Left lobe of liver (tissue), 2 donors: ENCODE measurements around the gene ZMAT5. TPM values are rescaled to one million over a fixed set of nuclear protein-coding genes. Genes with fewer than 3 reads are reported as not detected.

Experiments
- ATAC-seq: fragments of 200-7000 bp; cut with Tn5 transposase; one replicate; pipeline ENCODE4 v1.9.1; 2020; ENCODE audit warnings: mild to moderate bottlenecking, moderate library complexity
- DNase-seq: peaks from one replicate; pipeline ENCODE4 v3.0.0-alpha.2; 2020; ENCODE audit warnings: low spot score
- total RNA-seq: library from RNA; stranded (reverse); gene quantifications from one replicate; pipeline ENCODE4 v1.2.1, GENCODE V29; 2021
- donor health status: DM: no; HTN: no; CAD: no; lungs with moderate emphysema.
- donor health status: DM: no; HTN: yes; CAD: no.

The ZMAT5 gene
- total RNA-seq, 1 donor from 2014 or later: 11.1 TPM

DNA sequence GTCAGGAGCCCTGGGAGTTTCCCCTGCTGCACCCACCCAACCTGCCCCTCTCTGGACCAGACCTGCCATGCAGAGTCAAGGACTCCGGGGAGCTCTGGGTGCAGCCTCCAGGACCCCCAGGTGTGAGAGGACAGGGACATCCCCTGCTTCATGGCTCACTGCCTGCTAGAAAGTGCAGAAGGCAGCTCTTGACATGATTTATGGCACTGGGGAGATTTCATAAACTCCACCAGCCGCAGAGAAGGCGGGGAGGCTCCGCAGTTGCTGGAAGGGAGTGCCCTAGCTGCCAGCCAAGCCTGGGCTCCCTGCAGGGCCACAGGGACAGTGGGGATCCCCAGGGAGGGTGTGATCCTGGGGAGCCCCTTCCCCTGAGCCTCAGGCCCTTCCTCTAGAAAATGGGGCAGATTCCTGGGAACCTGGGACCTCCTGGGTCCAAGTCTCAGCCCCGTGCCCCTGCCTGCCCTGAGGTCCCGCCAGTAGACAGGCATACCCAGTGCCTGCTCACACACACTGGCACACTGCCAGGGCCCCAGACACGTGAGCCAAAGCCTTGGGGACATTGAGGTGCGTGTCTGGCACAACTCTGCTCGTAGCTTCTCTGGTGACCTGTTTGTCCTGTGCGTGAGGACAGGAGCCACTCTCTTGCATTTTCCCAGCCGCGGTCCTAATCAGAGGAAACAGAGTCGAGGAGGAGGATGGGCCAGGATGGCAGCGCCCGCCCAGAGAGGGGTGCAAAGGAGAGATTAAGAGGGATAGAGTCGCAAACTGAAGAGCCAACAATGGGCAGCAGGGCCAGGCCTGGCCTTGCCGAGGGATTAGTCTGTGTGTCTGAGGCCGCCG, 33.2 kb downstream of the ZMAT5 start:
- ATAC-seq (no peak), DNase-seq (no peak)

DNA sequence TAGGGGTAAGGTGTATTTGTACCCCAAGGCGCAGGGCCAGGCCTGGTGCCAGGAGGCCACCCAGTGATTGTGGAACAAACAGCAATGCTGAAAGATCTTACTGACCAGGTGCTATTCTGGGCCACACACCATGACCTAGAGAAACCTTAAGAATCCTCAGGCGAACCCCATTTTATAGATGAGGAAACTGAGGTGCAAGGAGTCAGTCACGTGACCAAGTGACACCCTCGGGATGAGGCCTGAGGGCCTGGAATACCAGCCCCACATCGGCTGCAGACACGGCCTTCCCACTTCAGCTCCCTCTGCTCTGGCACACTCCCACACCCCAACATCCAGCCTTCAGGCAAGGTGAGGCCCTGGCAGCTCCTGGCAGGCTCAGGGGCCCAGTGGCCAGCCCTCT, 33.9 kb downstream of the ZMAT5 start:
- DNase-seq (no peak), ATAC-seq (no peak)

GRCh38 chr22:29731058-29731850, 35.6 kb downstream of the ZMAT5 start:
- DNase-seq (no peak), ATAC-seq (no peak)

- DNase-seq: no peak
- ATAC-seq: no peak
Observed at GRCh38 chr22:29729161-29729560, 37.6 kb downstream of the ZMAT5 start.

- ATAC-seq: peak; percentile 69
- peak; percentile 53 for DNase-seq
Observed at GRCh38 chr22:29727131-29727523, 39.7 kb downstream of the ZMAT5 start.

GRCh38 chr22:29726512-29727130, 40.2 kb downstream of the ZMAT5 start:
- DNase-seq: no peak
- ATAC-seq: no peak

DNA sequence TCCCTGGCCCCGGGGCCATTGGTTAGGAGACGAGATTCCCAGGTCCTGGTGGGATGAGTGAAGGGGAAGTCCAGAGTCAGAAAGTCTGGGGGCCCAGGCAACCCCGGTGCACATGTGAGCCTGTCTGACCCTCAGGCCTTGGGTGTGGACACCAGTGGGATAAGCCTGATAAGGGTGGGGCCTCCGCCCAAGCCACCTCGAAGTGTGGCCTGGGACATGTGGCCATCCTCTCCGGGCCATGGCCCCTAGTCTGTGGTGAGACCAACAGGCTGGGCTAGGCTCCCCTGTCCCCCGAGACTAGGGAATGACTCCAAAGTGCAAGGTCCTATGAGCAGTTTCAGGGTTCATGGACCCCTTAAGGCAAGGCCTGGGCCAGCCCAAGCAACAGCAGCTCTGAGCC, 40.7 kb downstream of the ZMAT5 start:
- no peak for DNase-seq
- no peak for ATAC-seq

GRCh38 chr22:29724843-29725242, 42.0 kb downstream of the ZMAT5 start:
- ATAC-seq: no peak
- no peak for DNase-seq

DNA sequence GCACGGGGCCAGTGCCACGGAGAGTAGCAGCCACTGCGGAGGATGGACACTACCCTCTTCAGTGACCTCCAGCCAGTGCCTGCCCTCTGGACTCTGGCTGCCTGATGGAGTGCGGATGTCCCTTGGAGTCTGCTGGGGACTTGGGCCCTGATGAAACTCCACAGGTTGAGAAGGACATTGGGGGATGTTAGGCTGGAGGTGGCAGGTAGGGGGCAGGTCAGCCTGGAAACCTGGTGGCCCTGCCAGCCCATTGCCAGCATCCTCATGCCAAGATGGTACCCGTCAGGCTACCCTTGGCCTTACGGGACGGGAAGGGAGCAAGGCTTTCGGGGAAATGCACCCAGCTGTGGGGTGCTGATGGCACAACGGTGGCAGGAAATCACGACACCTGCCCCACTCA, 43.0 kb downstream of the ZMAT5 start:
- ATAC-seq (peak; percentile 35), DNase-seq (no peak)

DNA sequence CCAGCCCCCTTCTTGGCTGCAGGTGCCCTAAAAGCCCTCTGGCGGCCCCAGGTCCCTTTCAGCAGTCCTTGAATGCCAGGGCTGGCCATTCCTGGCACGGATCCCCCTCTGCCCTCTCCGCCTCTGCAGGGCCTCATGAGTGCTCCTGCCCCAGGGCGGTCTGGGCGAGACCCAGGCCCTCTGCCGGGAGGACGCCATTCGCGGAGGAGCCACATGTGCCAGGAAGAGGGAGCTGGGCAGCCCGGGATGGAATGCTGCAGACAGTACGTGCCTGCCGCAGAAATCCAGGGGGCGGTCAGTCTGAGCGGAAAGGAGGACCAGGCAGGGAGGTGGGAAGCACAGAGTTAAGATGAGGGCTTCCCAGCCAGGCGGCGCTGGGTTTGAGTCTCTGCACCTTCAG, 44.2 kb downstream of the ZMAT5 start:
- DNase-seq (no peak), ATAC-seq (no peak)

GRCh38 chr22:29722151-29722550, 44.7 kb downstream of the ZMAT5 start:
- DNase-seq (no peak), ATAC-seq (no peak)

DNA sequence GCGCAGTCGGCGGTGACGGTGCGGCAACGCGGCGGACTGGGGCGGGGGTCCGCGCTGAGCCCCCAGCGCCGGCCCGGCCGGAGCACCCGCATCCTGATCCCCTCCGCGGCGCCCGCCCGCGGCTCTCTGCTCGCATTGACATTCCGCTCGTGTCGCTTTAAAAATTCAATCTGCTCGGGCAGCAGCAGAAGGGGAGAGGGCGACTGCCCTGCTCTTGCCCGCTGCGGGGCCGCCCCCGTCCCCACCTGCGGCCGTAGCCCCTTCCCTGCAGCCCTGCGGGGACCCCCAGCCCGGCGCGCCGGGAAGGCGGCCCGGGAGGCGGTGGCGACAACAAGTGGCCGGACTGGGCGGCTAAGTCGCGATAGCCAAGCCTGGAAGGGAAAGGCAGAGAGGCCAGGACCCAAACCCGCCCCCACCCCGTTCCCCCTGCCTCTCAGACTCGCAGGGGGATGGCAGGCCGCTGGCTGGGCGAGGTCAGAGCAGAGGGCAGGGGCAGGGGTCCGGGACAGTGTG, 45.9 kb downstream of the ZMAT5 start:
- ATAC-seq (no peak), DNase-seq (no peak)

DNA sequence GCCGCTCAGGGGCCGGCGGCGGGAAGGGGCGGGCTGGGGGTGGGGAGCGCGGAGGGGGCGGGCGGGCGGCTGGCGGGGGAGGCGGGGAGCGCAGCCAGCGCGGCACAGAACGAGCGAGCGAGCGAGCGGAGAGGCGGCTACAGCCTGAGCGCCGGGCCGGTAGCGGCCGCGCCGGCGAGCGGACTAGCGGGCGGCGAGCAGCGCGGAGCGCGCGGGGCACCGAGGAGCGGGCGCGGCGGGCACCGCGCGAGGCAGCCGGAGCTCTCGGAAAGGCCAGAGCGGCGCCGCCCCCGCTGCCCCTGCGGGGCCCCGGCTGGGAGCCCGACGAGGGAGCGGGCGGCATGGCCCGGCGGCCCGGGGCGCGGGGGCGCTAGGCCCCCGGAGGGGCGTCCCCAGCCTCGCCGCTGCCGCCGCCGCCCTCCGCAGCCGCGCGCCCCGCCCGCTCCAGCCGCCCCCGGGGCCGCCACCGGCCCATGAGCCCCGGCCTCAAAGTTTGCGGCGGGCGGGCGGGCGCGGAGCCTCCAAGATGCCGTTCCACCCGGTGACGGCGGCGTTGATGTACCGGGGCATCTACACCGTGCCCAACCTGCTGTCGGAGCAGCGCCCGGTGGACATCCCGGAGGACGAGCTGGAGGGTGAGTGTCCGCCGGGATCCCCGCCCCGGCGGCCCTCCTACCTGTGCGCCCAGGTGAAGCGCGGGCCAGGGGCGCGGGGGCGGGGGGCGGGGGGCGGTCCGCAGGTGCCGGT, 46.7 kb downstream of the ZMAT5 start, which contains the start of gene CABP7:
Gene CABP7 (plus strand): TSS at position 105 of the 747 bp plus-strand sequence. CDS start 422 bp downstream, at position 527.
- ATAC-seq: no peak

GRCh38 chr22:29718949-29719898, 47.6 kb downstream of the ZMAT5 start:
- DNase-seq (no peak), ATAC-seq (no peak)

More for the DNA sequence above, 46.7 kb downstream of the ZMAT5 start, which contains the start of gene CABP7:
- DNase-seq: no peak

DNA sequence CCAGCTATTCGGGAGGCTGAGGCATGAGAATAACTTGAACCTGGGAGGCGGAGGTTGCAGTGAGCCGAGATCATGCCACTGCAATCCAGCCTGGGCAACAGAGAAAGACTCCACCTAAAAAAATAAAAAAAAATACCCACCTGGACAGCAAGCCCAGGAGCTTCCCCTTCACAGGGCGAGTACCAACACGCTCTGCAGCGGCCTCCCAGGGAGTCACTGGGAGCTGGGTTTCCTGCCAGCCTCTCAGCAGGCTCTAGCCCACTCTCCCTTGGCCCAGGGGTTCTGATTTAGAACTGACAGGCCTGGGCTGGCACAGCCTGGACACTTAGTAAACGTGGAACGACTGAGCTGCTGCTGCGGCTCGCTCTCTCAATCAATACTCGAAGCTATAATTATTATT, 49.0 kb downstream of the ZMAT5 start:
- ATAC-seq (no peak), DNase-seq (no peak)

DNA sequence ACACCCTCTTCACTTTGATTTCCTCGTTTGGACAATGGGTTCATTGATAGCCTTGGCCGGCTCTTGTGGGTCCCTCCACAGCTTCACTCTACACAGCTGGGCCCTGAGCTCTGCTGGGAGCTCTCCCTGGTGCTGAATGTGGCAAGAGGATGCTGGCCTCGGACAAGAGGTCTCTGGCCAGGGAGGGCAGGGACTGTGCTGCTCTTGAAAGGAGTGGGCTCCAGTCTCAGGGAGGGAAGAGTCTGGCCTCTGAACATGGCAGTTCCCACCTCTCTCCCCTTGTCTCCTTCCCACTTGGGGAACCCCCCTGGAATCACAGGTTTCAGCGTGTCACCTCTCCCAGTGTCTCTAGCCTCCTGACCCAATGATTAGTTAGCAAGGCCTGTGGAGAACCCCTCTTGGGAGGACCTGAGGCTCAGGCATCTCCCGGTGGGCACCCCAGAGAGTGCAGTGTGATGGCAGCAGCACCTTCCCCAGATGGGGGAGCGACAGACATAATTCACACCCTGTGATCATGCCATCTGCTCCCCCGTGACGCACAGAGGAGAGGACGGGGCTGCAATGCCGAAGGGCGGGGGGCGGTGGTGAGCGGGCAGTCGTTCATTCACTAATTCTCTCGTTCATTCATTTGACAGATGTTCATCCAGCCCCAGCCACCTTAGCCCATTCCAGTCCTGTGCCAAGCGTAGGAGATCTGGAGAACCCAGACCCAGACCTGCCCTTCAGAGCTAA, 49.8 kb downstream of the ZMAT5 start:
- peak; percentile 63 for DNase-seq
- peak; percentile 91 for ATAC-seq

DNA sequence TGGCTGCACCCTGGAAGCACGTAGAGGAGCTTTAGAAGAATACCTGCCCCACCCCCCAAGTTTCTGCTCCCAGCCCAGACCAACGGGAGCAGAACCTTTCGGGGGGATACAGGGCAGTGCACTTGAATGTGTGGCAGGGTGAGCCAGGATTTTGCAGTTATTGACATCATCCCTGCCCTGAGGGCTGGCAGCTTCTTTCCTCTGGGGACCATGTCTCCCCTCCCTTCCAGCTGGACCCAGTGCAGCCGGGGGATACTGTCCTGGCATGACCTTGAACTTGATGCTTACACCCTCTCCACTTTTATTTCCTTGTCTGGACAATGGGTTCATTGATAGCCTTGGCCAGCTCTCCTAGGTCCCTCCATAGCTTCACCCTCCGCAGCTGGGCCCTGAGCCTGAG, 51.1 kb downstream of the ZMAT5 start:
- ATAC-seq: no peak
- no peak for DNase-seq

DNA sequence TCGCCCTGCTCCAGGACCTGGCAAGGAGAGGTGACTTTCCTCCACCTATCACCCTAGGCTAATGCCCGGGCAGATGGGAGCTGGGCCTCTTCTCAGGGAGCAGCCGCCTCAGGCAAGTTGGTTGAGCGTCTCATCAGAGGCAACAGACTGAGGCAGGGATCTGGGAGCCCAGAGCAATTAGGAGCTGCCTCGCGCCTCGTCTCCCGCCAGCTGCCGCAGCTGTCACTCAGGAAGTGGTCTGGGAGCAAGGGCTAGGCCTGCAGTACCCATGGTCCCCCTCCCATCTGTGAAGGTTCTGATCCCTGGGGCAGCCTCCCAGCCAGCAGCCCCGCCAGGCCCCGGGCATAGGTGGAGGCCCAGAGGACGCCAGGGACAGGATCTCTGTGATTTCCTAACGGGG, 51.6 kb downstream of the ZMAT5 start:
- no peak for ATAC-seq
- DNase-seq: no peak
